HTR-8/SVneo (cell line): Measurements from ENCODE around the gene CSH2.

Experiments
- DNase-seq: peaks from one replicate; pipeline ENCODE4 v3.0.0; 2011; ENCODE audit warnings: low spot score, mixed read lengths; ENCODE audit not compliant: insufficient read length
- FAIRE-seq: peaks from 2 replicates; lab custom pipeline; 2011; peaks lifted over from hg19 to GRCh38; lab: Jason Lieb, UNC

Gene CSH2

GRCh38 chr17:63838631-63839171 lies 34.8 kb downstream of the CSH2 start:
- FAIRE-seq (no peak), DNase-seq (no peak)

- DNase-seq (no peak), FAIRE-seq (no peak)
Observed at GRCh38 chr17:63837962-63838600, 35.4 kb downstream of the CSH2 start.

GRCh38 chr17:63837480-63837879 lies 36.0 kb downstream of the CSH2 start:
- no peak for DNase-seq

GRCh38 chr17:63836811-63837210 lies 36.7 kb downstream of the CSH2 start:
- no peak for DNase-seq
- no peak for FAIRE-seq

More at GRCh38 chr17:63837480-63837879, 36.0 kb downstream of the CSH2 start:
- no peak for FAIRE-seq

GRCh38 chr17:63835167-63835720 lies 38.2 kb downstream of the CSH2 start:
- FAIRE-seq (no peak), DNase-seq (no peak)

GRCh38 chr17:63834431-63835166 lies 38.9 kb downstream of the CSH2 start:
- peak; percentile 66 for FAIRE-seq
- DNase-seq = peak; percentile 79

- no peak for FAIRE-seq
Observed at GRCh38 chr17:63833741-63834373, 39.6 kb downstream of the CSH2 start.

GRCh38 chr17:63833026-63833740 lies 40.3 kb downstream of the CSH2 start:
- FAIRE-seq (no peak), DNase-seq (no peak)

More at GRCh38 chr17:63833741-63834373, 39.6 kb downstream of the CSH2 start:
- DNase-seq = no peak

- FAIRE-seq (no peak), DNase-seq (no peak)
Observed at GRCh38 chr17:63832455-63832854, 41.0 kb downstream of the CSH2 start.

GRCh38 chr17:63832014-63832413 lies 41.5 kb downstream of the CSH2 start:
- FAIRE-seq = no peak

GRCh38 chr17:63831505-63831904 lies 42.0 kb downstream of the CSH2 start:
- no peak for DNase-seq
- FAIRE-seq = no peak

More at GRCh38 chr17:63832014-63832413, 41.5 kb downstream of the CSH2 start:
- DNase-seq = no peak

GRCh38 chr17:63830904-63831491 lies 42.5 kb downstream of the CSH2 start:
- FAIRE-seq (no peak), DNase-seq (no peak)

GRCh38 chr17:63830278-63830677 lies 43.2 kb downstream of the CSH2 start:
- no peak for FAIRE-seq
- no peak for DNase-seq

- no peak for FAIRE-seq
- no peak for DNase-seq
Observed at GRCh38 chr17:63828936-63829335, 44.5 kb downstream of the CSH2 start.

GRCh38 chr17:63827801-63828221 lies 45.7 kb downstream of the CSH2 start:
- FAIRE-seq (no peak), DNase-seq (no peak)

GRCh38 chr17:63827002-63827800 lies 46.3 kb downstream of the CSH2 start, which contains the start of the genes FTSJ3 and PSMC5:
FTSJ3 (minus strand) TSS chr17:63827663; CDS start chr17:63826902, 761 bp downstream.
PSMC5 (plus strand) TSS chr17:63827431; CDS start chr17:63827491, 60 bp downstream.
- FAIRE-seq (peak; percentile 98), DNase-seq (peak; percentile 99)

- DNase-seq = peak; percentile 42
- peak; percentile 26 for FAIRE-seq
Observed at GRCh38 chr17:63826468-63827001, 46.9 kb downstream of the CSH2 start.

- FAIRE-seq (no peak), DNase-seq (no peak)
Observed at GRCh38 chr17:63824362-63824761, 49.1 kb downstream of the CSH2 start.
